DMS79 (cell line): ENCODE measurements around the gene OR10G8.
A peak's percentile ranks its signal among the peaks of the same experiment; 100 is the strongest.
"Not testable (repeated sequence)": the region's sequence is repeated elsewhere in the genome, so short reads cannot be mapped to it uniquely, and the experiment has no call there.

ENCODE experiments used
- DNase-seq: peaks from one replicate; lab custom pipeline; 2025; lab: John Stamatoyannopoulos, UW

The OR10G8 gene, protein sequence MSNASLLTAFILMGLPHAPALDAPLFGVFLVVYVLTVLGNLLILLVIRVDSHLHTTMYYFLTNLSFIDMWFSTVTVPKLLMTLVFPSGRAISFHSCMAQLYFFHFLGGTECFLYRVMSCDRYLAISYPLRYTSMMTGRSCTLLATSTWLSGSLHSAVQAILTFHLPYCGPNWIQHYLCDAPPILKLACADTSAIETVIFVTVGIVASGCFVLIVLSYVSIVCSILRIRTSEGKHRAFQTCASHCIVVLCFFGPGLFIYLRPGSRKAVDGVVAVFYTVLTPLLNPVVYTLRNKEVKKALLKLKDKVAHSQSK

DNA sequence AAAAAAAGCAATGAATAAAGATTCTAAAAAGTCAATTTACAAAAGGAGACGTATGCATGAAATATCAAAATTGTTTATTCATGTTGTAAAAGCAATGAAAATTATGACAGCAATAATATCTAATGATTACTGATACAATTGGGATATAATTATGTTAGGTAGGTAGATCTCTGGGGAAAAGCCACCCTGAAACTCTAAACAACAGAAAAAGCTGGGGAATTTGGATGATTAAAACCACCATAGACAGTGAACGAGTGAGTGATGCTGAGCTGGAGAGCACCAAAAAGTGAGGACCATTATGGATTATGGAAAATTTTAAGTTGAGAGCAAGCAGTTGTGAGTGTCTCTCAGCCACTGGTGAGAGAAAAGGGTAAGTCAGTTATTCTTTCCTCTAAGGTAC is at the start of gene OR10G8:
TSS of gene OR10G8 (plus strand) at position 301 of the 400 bp plus-strand sequence. CDS start 2,825 bp downstream, outside the sequence.
- DNase-seq = no peak

DNA sequence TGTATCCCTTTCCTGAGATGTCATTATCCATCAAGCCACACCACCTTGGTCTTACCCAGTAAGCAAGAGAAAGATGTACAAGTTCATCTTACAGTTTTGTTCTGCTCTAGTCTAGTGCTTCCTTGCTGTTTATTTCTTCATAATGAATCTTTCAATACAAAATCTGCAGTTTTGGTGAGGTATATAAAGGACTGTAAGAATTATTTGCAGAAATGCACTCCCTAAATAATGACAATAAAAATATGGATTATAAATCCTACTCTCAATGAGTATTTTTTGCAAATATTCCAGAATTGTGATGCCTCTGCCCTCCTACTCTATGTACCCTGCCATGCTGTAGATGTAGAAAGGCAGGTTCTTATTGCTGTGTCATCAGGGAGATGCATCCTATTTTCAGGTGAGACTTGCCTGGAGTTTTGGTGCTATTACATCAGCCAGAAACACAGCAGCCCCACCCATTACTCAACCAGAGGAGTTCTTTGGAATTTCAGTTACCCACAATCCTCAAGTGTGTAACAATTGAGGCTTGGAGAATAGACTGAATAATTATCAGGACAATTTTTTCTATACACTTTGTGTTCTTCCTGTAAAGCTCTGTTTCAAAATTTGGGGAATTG is 48.8 kb upstream of the OR10G8 start, which contains the start of gene OR10S1:
TSS of gene OR10S1 (minus strand) at position 51 of the 617 bp plus-strand sequence. CDS start 117 bp downstream, outside the sequence.
- DNase-seq = no peak

DNA sequence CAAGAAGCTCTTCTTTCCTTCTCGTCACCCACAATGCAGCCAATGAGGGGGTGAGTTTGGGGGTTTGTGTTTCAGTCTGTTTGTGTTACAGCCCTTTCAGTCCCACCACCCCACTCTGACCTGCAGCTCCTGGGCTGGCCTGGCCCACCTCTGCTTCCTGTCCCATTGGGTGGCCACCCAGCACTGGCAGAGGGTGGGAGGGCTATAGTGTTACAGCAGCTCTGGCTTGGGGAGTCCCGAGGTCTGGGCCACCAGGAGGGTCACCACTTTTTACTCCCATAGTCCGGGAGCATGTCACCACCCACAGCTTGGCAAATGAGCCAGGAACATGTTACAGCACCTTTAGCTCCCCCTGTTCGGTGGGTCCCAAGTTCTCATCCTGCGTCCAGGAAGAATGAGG is 47.3 kb upstream of the OR10G8 start:
- DNase-seq = no peak

DNA sequence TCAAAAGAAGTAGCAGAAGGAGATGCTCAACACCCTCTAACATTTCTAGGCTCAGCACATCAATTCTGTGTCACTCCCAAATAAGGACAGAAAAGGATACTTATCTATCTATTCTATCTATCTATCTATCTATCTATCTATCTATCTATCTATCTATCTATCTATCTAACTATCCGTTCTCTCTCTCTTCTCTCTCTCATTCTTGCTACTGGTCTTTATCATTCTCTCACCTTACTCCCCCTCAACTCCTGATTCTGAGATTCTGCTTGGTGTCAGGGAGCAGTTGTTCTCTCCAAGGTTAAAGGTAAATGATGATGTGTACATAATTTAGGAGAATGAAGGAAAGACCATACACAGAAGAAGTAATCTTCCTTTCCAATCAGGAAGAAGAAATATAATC is 31.5 kb upstream of the OR10G8 start, which contains the start of gene OR10G6:
TSS of gene OR10G6 (minus strand) at position 43 of the 400 bp plus-strand sequence. CDS start at position 43, 0 bp downstream.
- no peak for DNase-seq

DNA sequence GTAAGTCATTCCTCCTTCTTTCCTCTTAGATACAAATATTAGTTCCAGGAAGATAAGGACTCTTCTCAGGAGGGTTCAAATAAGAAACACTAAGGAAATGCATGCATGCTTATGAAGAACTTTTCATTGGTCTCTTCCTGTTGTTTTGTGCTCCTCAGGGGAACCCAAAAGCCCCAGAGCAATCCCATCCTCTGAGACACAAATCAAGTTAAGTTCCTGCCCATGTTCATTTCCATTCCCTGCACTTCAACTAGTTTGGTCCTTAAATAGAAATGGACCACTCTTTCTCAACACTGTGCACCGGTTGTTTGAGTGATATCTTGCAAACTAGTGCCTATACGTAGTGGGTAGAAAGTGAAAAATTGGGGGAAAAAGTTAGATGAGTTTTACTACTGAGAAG is 13.9 kb upstream of the OR10G8 start, which contains the start of gene OR10G4:
TSS of gene OR10G4 (plus strand) at position 301 of the 400 bp plus-strand sequence. CDS start 2,578 bp downstream, outside the sequence.
- DNase-seq = no peak

DNA sequence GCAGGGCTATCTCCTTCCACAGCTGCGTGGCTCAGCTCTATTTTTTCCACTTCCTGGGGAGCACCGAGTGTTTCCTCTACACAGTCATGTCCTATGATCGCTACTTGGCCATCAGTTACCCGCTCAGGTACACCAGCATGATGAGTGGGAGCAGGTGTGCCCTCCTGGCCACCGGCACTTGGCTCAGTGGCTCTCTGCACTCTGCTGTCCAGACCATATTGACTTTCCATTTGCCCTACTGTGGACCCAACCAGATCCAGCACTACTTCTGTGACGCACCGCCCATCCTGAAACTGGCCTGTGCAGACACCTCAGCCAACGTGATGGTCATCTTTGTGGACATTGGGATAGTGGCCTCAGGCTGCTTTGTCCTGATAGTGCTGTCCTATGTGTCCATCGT is 10.8 kb upstream of the OR10G8 start:
- not testable (repeated sequence) for DNase-seq

DNA sequence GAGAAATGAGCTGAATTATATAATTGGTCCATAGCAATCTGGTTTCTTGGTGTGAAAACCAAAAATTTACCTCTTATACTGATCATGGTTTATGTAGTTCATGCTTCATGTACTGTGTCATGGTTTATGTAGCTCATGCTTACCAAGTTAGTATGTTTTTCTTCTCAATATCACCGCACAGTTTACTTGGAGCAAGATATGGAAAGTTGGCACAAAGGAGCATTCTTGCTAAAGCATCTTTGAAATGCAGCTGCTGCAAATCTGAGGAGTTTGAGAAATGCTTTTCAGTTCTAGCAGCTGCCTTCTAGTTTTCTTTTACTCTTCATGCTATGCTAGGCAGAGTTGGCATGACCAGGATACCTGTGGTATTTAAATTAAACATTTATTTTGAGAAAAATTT is 10.1 kb downstream of the OR10G8 start:
- DNase-seq = no peak

DNA sequence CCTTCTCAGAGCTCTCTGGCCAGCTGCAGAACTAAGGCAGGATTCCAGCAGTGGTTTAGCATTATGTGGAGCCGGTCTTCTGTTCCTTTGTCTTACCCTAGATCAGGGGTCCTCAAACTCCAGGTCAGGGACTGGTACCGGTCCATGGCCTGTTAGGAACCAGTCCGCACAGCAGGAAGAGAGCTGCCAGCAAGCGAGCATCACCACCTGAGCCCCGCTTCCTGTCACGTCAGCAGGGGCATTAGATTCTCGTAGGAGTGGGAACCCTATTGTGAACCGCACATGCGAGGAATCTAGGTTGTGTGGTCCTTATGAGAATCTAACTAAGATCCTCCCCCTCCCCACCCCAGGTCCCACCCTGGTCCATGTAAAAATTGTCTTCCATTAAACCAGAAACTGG is 13.0 kb downstream of the OR10G8 start:
- no peak for DNase-seq

DNA sequence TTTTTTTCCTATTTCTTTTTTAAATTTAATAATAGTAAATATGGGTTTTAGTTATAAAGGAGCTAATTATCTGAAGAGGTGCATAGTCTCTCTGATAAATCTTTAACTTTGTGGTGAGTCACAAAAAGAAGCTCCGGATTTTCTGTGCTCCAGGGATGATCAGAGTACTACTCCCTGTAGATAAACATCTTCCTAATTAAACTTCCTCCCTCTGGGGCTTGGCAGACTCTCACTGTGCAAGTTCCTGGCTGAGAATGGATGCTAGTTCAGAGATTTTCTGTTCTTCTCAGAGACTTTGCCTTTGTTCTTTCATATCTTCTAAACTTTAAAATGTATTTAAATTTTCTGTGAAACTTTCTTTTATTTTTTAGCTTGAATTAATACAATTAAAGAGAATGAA is 14.7 kb downstream of the OR10G8 start, which contains the start of gene OR10G7:
TSS of gene OR10G7 (minus strand) at position 72 of the 400 bp plus-strand sequence. CDS start 2,324 bp downstream, outside the sequence.
- no peak for DNase-seq

DNA sequence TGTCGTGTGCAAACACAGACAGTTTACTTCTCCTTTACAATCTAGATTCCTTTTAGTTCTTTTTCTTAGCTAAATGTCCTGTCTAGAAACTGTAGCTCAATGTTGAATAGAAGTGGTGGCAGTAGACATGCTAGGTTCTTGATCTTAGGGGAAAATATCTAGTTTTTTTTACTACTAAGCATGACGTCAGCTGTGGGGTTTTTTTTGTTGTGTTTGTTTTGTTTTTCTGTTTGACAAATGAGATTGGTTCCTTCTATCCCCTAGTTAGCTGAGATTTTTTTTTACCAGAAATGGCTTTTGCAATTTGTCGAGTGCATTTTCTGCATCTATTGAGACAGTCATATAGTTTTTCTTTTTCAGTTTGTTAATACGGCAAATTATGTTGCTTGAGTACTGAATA is 16.8 kb downstream of the OR10G8 start:
- no peak for DNase-seq

DNA sequence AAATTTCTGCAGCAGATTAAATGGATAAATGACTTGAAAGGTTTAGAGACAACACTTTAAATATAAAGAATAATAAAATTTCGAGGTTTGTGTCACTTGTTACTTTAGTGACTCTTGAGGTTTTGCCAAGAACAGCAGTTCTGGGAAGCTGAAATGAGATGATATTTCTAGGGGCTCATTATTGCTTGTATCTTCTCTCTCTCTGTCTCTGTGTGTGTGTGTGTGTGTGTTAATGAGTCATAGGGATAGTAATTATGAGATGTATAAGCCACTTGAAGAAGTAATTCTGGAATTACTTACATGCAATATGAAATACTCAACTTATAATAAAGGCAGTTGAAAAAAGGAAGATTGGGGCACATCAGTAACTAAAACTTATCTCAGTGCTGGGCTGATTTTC is 24.1 kb downstream of the OR10G8 start:
- no peak for DNase-seq

DNA sequence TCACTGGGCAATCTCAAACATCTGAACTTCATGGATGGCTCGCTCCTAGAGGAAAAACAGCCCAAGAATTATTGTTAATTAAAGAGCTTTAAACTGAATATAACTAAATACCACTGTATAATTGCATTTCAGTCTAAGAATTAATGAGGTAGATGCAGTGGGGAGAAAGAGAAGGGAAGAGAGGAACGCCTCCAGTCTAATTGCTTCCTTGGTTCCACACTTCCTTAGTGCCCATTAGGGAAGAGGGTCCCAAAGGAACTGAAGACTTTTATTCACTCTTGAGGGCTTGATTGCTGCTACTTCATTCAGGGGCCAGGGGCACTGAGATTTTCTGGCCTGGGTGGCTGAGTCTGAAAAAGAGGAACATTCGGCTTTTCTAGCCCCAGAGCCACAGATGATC is 26.4 kb downstream of the OR10G8 start:
- no peak for DNase-seq

DNA sequence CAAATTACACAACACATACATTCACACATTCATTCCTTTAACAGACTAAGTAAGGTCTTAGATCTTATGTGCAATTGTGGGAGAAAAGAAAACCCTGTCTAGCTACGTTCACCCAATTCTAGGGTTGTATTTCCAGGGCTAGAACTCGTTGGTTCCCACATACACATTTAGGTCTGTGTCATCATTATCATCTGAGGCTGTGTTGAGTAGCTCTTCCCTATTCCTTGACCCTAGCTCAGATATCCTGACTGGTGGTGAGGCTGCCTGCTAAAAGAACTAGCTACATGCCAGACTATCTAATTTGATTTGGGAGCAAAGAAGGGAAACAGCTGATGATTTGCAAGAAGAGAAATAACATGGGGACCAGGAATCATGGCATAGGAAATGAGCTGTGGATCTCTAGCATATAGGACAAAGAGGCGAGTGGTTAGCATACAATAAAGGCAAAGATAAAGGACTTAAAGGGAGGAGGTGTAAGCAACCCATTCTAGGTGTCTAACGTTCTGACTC is 42.1 kb downstream of the OR10G8 start:
- DNase-seq = no peak

DNA sequence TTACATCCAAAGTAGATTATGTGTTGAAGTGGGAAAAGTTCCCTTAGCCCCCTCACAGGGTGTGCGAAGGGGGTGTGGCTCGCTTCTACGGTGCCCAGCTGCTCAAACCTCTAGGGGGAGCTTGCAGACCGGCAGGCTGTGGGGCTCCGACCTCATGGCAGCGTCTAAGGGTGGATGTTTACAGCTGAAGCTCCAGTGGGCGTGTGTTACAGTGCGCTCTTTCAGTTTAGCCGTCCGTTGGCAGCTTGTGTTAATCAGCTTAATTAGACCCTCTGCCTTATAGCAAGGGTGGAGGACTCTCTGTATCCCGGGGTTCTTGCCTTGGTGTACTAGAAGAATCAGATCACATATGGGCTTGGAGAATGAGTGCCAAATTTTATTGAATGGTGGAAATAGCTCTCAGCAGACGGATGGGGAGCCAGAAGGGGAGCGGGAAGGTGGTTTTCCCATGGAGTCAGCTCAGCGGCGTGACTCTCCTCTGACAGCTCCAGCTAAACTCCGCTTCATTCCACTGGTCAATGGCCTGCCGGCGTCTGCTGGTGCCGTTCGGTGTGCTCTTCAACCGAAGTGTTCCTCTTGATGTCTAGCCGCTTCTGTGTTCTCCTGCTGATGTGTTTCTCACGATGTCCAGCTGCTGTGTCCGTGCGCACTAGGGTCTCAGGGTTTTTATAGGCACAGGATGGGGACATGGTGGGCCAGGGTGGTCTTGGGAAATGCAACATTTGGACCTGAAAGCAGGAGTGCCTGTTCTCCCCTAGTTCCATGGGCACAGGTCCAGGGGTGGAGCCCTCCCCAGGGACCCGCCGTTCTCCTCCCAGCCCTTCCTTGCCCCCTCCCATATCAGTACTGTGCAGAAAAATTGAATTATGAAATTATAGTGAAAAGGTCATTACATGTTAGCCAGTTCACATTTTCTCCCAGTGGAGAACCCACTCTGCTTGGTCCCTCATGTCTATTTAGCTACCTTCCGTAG is 43.1 kb downstream of the OR10G8 start:
- no peak for DNase-seq

DNA sequence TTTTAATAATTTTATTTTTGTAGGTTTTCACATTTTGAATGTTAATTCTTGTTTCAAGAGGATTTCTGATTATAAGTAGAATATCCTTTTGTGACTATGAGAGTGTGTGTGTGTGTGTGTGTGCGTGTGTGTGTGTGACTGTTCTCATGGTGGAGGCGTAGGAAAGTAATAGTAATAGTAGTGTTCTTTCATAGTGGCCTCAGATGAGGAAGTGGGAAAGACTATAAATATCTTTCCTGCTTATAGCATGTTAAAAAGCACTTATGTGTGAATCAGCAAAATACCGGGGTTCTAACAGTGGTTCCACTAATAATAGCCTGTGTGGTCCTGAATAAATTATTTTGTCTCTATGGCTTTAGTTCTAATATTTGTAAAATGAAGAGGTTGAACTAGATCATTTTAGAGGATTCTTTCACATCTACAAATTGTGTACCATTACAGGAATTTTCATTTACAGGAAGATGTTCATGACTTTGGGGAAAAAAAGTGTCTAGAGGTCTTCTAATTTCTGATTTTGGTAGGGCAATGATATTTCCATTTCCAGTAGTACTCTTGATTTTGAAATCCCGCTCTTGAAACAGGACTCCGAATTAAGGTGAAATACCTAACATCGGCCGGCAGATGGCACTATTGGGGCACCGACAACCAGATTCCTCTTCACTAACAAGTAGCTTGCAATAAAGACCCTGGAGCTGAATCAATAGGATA is 44.5 kb downstream of the OR10G8 start:
- peak; percentile 21 for DNase-seq

DNA sequence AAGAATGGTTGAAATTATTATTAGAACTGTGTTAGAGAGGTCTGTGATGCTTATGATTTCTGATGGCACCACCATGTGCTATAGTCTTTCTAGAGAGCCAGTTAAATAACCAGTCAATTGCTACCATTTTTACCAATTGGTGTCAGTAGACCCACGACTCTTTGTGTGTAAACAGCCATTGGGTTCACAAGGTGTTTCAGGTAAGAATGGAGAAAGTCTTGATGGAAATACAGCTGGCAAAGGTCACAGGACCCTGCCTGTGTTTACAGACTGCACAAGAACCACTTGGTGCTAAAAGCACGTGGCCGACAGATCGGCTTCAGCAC is 45.0 kb downstream of the OR10G8 start:
- no peak for DNase-seq

DNA sequence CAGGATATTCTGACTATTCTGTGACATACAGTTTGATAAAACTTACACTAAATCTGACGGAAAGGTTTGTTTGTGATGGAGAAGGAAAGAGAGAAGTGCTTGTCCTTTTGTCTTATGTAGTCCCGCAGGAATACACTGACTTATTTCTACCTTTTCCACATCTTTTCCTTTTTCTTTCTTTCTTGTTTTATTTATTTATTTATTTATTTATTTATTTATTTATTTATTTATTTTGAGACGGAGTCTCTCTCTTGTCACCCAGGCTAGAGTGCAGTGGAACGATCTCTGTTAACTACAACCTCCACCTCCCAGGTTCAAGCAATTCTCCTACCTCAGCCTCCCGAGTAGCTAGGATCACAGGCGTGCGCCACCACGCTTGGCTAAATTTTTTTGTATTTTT is 45.5 kb downstream of the OR10G8 start:
- no peak for DNase-seq

DNA sequence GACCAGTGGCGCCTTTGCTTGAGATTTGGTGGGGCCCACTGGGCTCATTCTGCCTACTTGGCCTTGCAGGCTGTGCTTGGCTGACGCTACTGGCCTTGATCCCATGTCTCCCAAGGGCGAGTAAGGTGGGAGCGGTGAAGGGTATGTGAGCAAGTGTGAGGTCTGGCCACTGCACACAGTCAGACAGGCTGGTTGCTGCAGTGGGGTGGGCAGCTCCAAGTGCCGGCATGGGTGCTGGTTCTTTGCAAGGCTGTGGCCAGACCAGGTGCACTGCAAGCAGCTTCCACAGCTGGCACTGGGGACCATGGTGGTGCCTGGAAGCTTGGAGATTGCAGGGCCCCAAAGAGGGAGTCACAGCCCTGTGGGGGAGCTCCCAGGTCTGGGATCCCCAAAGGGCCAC is 48.0 kb downstream of the OR10G8 start:
- DNase-seq = no peak

DNA sequence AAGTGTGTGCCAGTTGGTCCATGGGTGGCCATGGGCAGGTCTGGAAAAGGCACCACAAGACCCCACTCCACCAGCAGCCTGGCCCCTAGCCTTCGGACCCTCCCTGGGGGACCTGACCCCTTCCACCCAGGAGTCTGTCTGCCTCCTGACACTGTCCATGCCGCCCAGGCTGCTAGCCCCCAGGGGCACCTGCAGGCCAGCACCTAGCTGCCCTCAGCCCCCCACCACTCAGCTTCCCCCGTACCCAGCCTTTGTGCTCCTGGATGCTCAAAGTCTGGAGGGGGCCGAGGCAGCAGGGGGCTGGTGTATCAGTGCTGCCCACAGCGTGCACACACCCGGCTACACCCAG is 48.9 kb downstream of the OR10G8 start:
- no peak for DNase-seq

DNA sequence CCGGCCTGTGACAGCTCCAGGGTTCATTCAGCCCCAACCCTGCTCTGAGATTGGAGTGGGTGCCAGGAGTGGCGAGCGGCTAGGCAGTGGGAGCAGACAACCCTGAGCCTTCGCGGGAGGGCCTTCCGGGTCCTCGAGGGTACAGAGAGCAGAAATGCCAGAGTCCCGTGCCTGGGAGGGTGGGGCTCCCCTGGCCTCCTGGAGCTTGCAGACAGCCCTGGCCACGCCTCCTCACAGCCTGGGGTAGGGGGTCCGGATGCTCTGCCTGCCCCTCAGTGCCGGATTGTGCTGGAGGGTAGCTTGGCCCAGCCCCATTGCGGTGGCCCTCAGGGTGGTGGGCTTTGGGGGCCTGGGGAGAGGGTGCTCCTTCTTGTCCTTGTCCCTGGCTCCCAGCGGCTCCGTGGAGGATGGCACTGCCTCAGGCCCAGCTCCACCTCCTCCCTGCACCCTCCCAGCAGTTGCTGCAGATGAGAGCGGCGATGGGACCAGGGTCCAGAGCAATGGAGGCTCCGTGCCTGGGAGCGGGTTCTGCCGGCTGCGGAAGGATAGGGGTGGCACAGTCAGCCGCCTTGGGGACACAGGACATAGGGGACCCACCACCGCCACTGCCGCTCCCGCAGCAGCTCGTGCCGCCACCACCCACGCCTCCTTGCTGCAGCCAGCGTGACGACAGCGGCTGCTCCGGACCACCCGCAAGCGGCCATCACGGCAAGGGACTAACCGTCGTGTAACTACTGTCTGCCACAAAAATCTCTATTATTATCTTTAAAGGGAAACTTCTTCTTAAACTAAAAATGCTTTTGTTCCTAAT is 49.4 kb downstream of the OR10G8 start:
- DNase-seq = no peak

DNA sequence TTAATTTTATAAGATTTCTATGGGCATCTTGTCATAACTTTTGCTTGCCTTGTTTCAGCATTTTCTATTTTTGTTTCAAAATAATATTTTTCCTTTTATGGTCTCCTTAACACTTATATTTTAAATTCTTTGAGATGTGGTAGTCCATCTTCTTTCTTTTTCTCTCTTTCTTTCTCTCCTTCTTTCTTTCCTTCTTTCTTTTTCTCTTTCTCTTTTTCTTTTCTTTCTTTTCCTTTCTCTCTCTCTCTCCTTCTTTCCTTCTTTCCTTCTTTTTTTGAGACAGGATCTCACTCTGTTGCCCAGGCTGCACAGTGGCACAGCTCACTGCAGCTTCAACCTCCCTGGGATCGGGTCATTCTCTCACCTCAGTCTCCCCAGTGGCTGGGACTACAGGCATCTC is 50.7 kb downstream of the OR10G8 start:
- DNase-seq = no peak
